Measurements from ENCODE around the gene DCUN1D5.
A peak's percentile ranks its signal among the peaks of the same experiment; 100 is the strongest.
"Not testable (repeated sequence)": the region's sequence is repeated elsewhere in the genome, so short reads cannot be mapped to it uniquely, and the experiment has no call there.

DCUN1D5 gene

GRCh38 chr11:103055221-103055890 lies 36.6 kb downstream of the DCUN1D5 start:
- peak; percentile 47 for DNase-seq (ENCODE audit: low spot score)

GRCh38 chr11:103053997-103054396 lies 38.0 kb downstream of the DCUN1D5 start:
- DNase-seq (ENCODE audit: low spot score), result no peak

- DNase-seq (ENCODE audit: low spot score), result no peak
Observed at GRCh38 chr11:103051981-103052380, 40.0 kb downstream of the DCUN1D5 start.

GRCh38 chr11:103051151-103051801 lies 40.7 kb downstream of the DCUN1D5 start:
- no peak for DNase-seq (ENCODE audit: low spot score)

GRCh38 chr11:103050351-103050750 lies 41.6 kb downstream of the DCUN1D5 start:
- DNase-seq (ENCODE audit: low spot score), result no peak

- DNase-seq (ENCODE audit: low spot score), result no peak
Observed at GRCh38 chr11:103047837-103048236, 44.1 kb downstream of the DCUN1D5 start.

- no peak for DNase-seq (ENCODE audit: low spot score)
Observed at GRCh38 chr11:103043826-103044678, 47.9 kb downstream of the DCUN1D5 start.

- DNase-seq (ENCODE audit: low spot score), result no peak
Observed at GRCh38 chr11:103042161-103042560, 49.8 kb downstream of the DCUN1D5 start.

GRCh38 chr11:103035791-103036434 lies 56.0 kb downstream of the DCUN1D5 start:
- peak; percentile 79 for DNase-seq (ENCODE audit: low spot score)

GRCh38 chr11:103035216-103035615 lies 56.7 kb downstream of the DCUN1D5 start:
- no peak for DNase-seq (ENCODE audit: low spot score)

GRCh38 chr11:103031834-103032233 lies 60.1 kb downstream of the DCUN1D5 start:
- DNase-seq (ENCODE audit: low spot score), result no peak

- DNase-seq (ENCODE audit: low spot score), result no peak
Observed at GRCh38 chr11:103029401-103029800, 62.6 kb downstream of the DCUN1D5 start.

- not testable (repeated sequence) for DNase-seq (ENCODE audit: low spot score)
Observed at GRCh38 chr11:103028304-103029020, 63.5 kb downstream of the DCUN1D5 start.

- no peak for DNase-seq (ENCODE audit: low spot score)
Observed at GRCh38 chr11:103024086-103024485, 67.9 kb downstream of the DCUN1D5 start.

GRCh38 chr11:103016031-103016430 lies 75.9 kb downstream of the DCUN1D5 start:
- no peak for DNase-seq (ENCODE audit: low spot score)

GRCh38 chr11:103013421-103013820 lies 78.5 kb downstream of the DCUN1D5 start:
- no peak for DNase-seq (ENCODE audit: low spot score)

All from CD4-positive, alpha-beta T cell treated with Interleukin-15 for 4 hours (primary cell).